Mesendoderm (in vitro differentiated cells): Measurements from ENCODE around the gene CACNB2.
A peak's percentile ranks its signal among the peaks of the same experiment; 100 is the strongest.

Experiments used
- DNase-seq: peaks from one replicate; pipeline ENCODE4 v3.0.0; 2013
- H2AK5ac ChIP-seq: 2 replicates; pipeline ENCODE4 v1.6.1; 2013; ENCODE audit warnings: low read length, inconsistent platforms
- H2BK120ac ChIP-seq: 2 replicates; pipeline ENCODE4 v1.6.1; 2013; ENCODE audit warnings: low read depth, mild to moderate bottlenecking, low read length, moderate library complexity, mixed read lengths
- H2BK15ac ChIP-seq: replicated peaks from 2 replicates; pipeline ENCODE4 v1.6.1; 2013; ENCODE audit warnings: low read depth, mild to moderate bottlenecking, moderate library complexity
- H2BK5ac ChIP-seq: 2 replicates; pipeline ENCODE4 v1.6.1; 2013; ENCODE audit warnings: low read length, inconsistent platforms
- H3K18ac ChIP-seq: 2 replicates; pipeline ENCODE4 v1.6.1; 2013; ENCODE audit warnings: mild to moderate bottlenecking, low read length, mixed read lengths
- H3K23ac ChIP-seq: one replicate; pipeline ENCODE4 v1.6.1; 2013; ENCODE audit warnings: low read length
- H3K27ac ChIP-seq: 2 replicates; pipeline ENCODE4 v1.5.1; 2013; ENCODE audit warnings: low read depth, mild to moderate bottlenecking, inconsistent platforms, low read length, moderate library complexity
- H3K27me3 ChIP-seq: 2 replicates; pipeline ENCODE4 v1.6.1; 2013; ENCODE audit warnings: low read length, control low read depth, mild to moderate bottlenecking, inconsistent platforms; ENCODE audit not compliant: insufficient read depth, poor library complexity
- H3K36me3 ChIP-seq: 2 replicates; pipeline ENCODE4 v1.6.1; 2013; ENCODE audit warnings: low read length, inconsistent platforms; ENCODE audit not compliant: control insufficient read depth, insufficient read depth
- H3K4ac ChIP-seq: one replicate; pipeline ENCODE4 v1.6.1; 2013; ENCODE audit warnings: low read depth, mild to moderate bottlenecking, low read length, moderate library complexity
- H3K4me1 ChIP-seq: 2 replicates; pipeline ENCODE4 v1.6.1; 2013; ENCODE audit warnings: low read depth, low read length, inconsistent platforms; ENCODE audit not compliant: control insufficient read depth
- H3K4me2 ChIP-seq: 2 replicates; pipeline ENCODE4 v1.6.1; 2013; ENCODE audit warnings: low read length
- H3K4me3 ChIP-seq: 2 replicates; pipeline ENCODE4 v1.5.1; 2013; ENCODE audit warnings: mild to moderate bottlenecking, low read length
- H3K56ac ChIP-seq: one replicate; pipeline ENCODE4 v1.6.1; 2013; ENCODE audit warnings: low read length
- H3K79me1 ChIP-seq: 2 replicates; pipeline ENCODE4 v1.6.1; 2013; ENCODE audit warnings: low read length, inconsistent platforms
- H3K79me2 ChIP-seq: 2 replicates; pipeline ENCODE4 v1.6.1; 2013; ENCODE audit warnings: mild to moderate bottlenecking, low read length; ENCODE audit not compliant: control insufficient read depth, insufficient read depth
- H3K9ac ChIP-seq: 2 replicates; pipeline ENCODE4 v1.6.1; 2013; ENCODE audit warnings: low read length, inconsistent platforms
- H4K5ac ChIP-seq: one replicate; pipeline ENCODE4 v1.6.1; 2013; ENCODE audit warnings: low read length
- H4K8ac ChIP-seq: one replicate; pipeline ENCODE4 v1.6.1; 2013; ENCODE audit warnings: low read depth, mild to moderate bottlenecking, control low read depth, low read length, moderate library complexity
- WGBS: extraction: QIAGEN DNeasy Blood & Tissue Kit; methylation state at CpG from one replicate; pipeline ENCODE4 v1.1.7; 2013; ENCODE audit warnings: low lambda C conversion rate, missing lambda C conversion rate; ENCODE audit not compliant: insufficient coverage; ENCODE audit errors: extremely low coverage; 5-methylcytosine and 5-hydroxymethylcytosine counted together

Gene CACNB2

GRCh38 chr10:18236756-18237155 is 96.5 kb downstream of the CACNB2 start:
- H3K4me2 ChIP-seq = no peak overlapping the region
- no peak overlapping the region for H4K8ac ChIP-seq
- no peak overlapping the region for H3K4me3 ChIP-seq
- no peak for DNase-seq
- no peak overlapping the region for H3K18ac ChIP-seq
- no peak overlapping the region for H2BK5ac ChIP-seq
- H3K27ac ChIP-seq = no peak overlapping the region
- no peak overlapping the region for H3K23ac ChIP-seq
- H3K56ac ChIP-seq = no peak overlapping the region
- no peaks in the 10 kb centered on the region for H3K27me3 ChIP-seq
- WGBS = no CpG with 5 or more reads among the region's 3 CpGs
- H2BK120ac ChIP-seq = no peak overlapping the region
- H3K4me1 ChIP-seq = no peaks in the 10 kb centered on the region
- H3K79me2 ChIP-seq = no peaks in the 10 kb centered on the region
- no peak overlapping the region for H2BK15ac ChIP-seq
- H2AK5ac ChIP-seq = no peak overlapping the region
- H4K5ac ChIP-seq = no peak overlapping the region
- no peak overlapping the region for H3K4ac ChIP-seq
- H3K79me1 ChIP-seq = no peaks in the 10 kb centered on the region
- H3K9ac ChIP-seq = no peak overlapping the region
- H3K36me3 ChIP-seq = no peaks in the 10 kb centered on the region

DNA sequence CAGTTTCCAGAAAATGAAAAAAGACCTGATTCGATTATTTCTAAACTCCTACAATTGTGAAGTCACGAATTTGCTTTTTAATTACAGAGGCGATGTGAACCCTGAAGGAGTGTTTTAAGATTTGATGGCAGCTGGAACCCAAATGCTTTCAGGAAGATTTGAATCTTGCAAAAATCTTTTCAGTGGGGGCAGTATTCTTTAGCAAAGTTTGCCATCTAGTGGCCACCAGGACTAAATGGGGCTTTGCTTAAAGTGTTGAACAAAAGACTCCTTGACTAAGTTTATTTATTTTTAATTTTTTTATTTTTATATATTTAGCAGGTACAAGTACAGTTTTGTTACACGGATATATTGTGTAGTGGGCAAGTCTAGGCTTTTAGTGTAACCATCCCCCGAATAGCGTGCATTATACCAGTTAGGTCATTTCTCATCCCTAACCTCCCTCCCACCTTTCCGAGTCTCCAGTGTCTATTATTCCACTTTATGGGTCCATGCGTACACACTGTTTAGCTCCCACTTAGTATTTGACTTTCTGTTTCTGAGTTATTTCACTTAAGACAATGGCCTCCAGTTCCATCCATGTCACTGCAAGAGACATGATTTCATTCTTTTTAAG is 98.8 kb downstream of the CACNB2 start:
- no peak overlapping the region for H3K4me3 ChIP-seq
- H3K23ac ChIP-seq = no peak overlapping the region
- H4K5ac ChIP-seq = no peak overlapping the region
- no peaks in the 10 kb centered on the region for H3K4me1 ChIP-seq
- no CpG with 5 or more reads among the region's 8 CpGs for WGBS
- H2BK15ac ChIP-seq = no peak overlapping the region
- no peaks in the 10 kb centered on the region for H3K79me1 ChIP-seq
- H3K79me2 ChIP-seq = no peaks in the 10 kb centered on the region
- no peak overlapping the region for H2BK5ac ChIP-seq
- H2AK5ac ChIP-seq = no peak overlapping the region
- DNase-seq = peak; percentile 64
- no peaks in the 10 kb centered on the region for H3K27me3 ChIP-seq
- H3K9ac ChIP-seq = no peak overlapping the region
- no peak overlapping the region for H4K8ac ChIP-seq
- no peak overlapping the region for H3K27ac ChIP-seq
- H3K4me2 ChIP-seq = no peak overlapping the region
- H3K56ac ChIP-seq = no peak overlapping the region
- no peak overlapping the region for H2BK120ac ChIP-seq
- no peaks in the 10 kb centered on the region for H3K36me3 ChIP-seq
- no peak overlapping the region for H3K4ac ChIP-seq
- H3K18ac ChIP-seq = no peak overlapping the region

DNA sequence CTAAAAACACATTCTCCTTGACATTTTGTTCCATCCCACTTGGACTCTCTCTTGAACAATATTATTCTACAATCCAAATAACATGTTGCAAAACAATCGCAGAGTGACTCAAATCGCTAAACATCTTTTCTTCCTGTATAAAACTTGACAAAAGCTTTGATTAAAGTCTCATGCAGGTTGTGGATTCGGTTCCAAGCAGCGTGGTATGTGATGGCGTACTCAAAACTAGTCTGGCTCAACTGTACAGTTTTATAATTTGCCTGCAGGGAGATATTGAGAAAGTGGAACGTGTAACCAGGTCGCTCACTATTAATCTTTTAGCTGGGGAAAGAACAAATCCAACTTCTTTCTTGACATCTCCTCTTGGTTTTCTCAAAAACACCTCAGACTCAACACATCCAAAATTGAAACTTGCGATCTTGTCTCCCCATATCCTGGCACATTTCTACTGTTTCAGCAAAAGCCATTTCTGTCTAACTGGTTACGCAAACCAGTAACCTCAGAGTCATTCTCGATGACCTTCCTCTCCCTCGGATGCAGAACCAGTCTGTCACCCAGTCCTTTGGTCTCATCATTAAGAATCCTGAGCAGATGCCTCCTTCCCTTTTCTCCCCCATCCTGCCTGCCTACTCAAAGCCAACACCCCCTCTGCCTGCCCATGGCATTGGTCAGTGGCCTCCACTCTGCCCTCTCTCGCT is 100.1 kb downstream of the CACNB2 start:
- Histone ChIP-seq H2BK5ac (no peak overlapping the region), H3K79me1 (no peaks in the 10 kb centered on the region), H4K8ac (no peak overlapping the region), H4K5ac (no peak overlapping the region), H3K4me2 (no peak overlapping the region), H2BK120ac (no peak overlapping the region), H3K36me3 (no peaks in the 10 kb centered on the region), H3K18ac (no peak overlapping the region), H3K23ac (no peak overlapping the region), H3K4ac (no peak overlapping the region), H3K27ac (no peak overlapping the region), H3K9ac (no peak overlapping the region), H3K79me2 (no peaks in the 10 kb centered on the region), H3K4me1 (no peaks in the 10 kb centered on the region), H3K56ac (no peak overlapping the region), H3K27me3 (no peaks in the 10 kb centered on the region), H2AK5ac (no peak overlapping the region), H2BK15ac (no peak overlapping the region), H3K4me3 (no peak overlapping the region)
- DNase-seq = no peak
- 100% methylated on average over 2 of the region's 12 CpGs for WGBS

DNA sequence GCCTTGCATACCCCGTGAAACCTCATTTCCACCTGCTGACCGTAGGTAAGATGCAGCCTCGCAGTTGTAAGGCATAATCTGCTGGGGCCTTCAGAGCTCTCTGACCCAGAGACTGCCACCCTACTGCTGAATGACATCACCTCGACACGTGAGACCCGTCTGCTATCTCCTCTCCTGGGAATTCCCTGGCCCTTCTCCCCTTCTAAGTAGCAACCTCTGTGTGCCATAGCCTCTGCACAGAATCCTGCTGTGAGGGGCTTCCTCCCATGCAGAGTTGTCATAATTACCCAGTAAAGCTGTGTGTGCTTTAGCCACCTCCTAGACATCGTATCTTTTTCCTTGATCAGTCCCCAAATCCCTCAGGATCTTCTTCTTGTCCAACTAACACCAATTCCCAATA is 106.7 kb downstream of the CACNB2 start:
- no peak overlapping the region for H4K8ac ChIP-seq
- no peaks in the 10 kb centered on the region for H3K36me3 ChIP-seq
- no peak overlapping the region for H2BK120ac ChIP-seq
- no peak overlapping the region for H2AK5ac ChIP-seq
- H3K4me2 ChIP-seq = no peak overlapping the region
- no peaks in the 10 kb centered on the region for H3K79me2 ChIP-seq
- H2BK5ac ChIP-seq = no peak overlapping the region
- no peaks in the 10 kb centered on the region for H3K27me3 ChIP-seq
- no peak overlapping the region for H3K4ac ChIP-seq
- no peak overlapping the region for H3K27ac ChIP-seq
- H2BK15ac ChIP-seq = no peak overlapping the region
- no peak overlapping the region for H3K18ac ChIP-seq
- H3K23ac ChIP-seq = no peak overlapping the region
- no peaks in the 10 kb centered on the region for H3K79me1 ChIP-seq
- peak; percentile 76 for DNase-seq
- no peak overlapping the region for H3K9ac ChIP-seq
- H4K5ac ChIP-seq = no peak overlapping the region
- no peak overlapping the region for H3K4me3 ChIP-seq
- WGBS = no CpG with 5 or more reads among the region's 7 CpGs
- peaks cover 2% of the 10 kb centered on the region for H3K4me1 ChIP-seq
- peak overlapping the region; percentile 25 for H3K56ac ChIP-seq

GRCh38 chr10:18252086-18252485 is 111.9 kb downstream of the CACNB2 start:
- Histone ChIP-seq H3K4me1 (no peaks in the 10 kb centered on the region), H3K56ac (no peak overlapping the region), H3K79me1 (no peaks in the 10 kb centered on the region), H3K9ac (no peak overlapping the region), H3K23ac (no peak overlapping the region), H3K36me3 (no peaks in the 10 kb centered on the region), H2AK5ac (no peak overlapping the region), H3K18ac (no peak overlapping the region), H2BK120ac (no peak overlapping the region), H3K4me3 (no peak overlapping the region), H3K4ac (no peak overlapping the region), H2BK5ac (no peak overlapping the region), H4K5ac (no peak overlapping the region), H2BK15ac (no peak overlapping the region), H3K27ac (no peak overlapping the region), H3K79me2 (no peaks in the 10 kb centered on the region), H4K8ac (no peak overlapping the region), H3K4me2 (no peak overlapping the region), H3K27me3 (no peaks in the 10 kb centered on the region)
- peak; percentile 65 for DNase-seq
- no CpG with 5 or more reads among the region's 7 CpGs for WGBS

DNA sequence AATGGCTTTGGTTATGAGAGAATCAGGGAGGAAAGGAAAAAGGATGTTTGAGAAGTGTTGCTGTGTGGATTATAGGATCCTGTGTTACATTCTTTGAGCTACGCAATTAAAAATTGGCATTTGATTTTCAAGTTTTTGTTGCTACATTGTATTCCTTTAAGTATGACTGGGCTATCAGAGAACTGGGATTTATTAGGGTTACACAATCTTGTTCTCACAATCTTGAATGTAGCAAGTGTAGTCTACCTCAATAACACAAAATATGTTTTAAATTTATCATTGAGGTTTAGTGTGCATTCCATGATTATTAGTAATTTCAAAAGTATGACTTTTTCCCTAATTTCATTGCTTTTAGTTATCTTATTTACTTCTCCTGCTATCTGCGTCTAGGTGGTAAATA is 113.9 kb downstream of the CACNB2 start:
- H3K4me1 ChIP-seq = no peaks in the 10 kb centered on the region
- no peak overlapping the region for H2BK15ac ChIP-seq
- DNase-seq = no peak

More for the DNA sequence above, 113.9 kb downstream of the CACNB2 start:
- Histone ChIP-seq H3K18ac (no peak overlapping the region), H3K4me3 (no peak overlapping the region), H3K4me2 (no peak overlapping the region), H3K79me1 (no peaks in the 10 kb centered on the region), H3K56ac (no peak overlapping the region), H3K79me2 (no peaks in the 10 kb centered on the region), H3K27ac (no peak overlapping the region), H3K4ac (no peak overlapping the region), H4K8ac (no peak overlapping the region), H4K5ac (no peak overlapping the region), H3K36me3 (no peaks in the 10 kb centered on the region), H2BK120ac (no peak overlapping the region), H2BK5ac (no peak overlapping the region), H3K9ac (no peak overlapping the region), H2AK5ac (no peak overlapping the region), H3K23ac (no peak overlapping the region), H3K27me3 (no peaks in the 10 kb centered on the region)
- no CpG with 5 or more reads among the region's 2 CpGs for WGBS
